ENCODE measurements around the gene SH2D3A. TPM values are rescaled to one million over a fixed set of nuclear protein-coding genes. Genes with fewer than 3 reads are reported as not detected.
"Not testable (repeated sequence)": the region's sequence is repeated elsewhere in the genome, so short reads cannot be mapped to it uniquely, and the experiment has no call there.

Gene SH2D3A
- total RNA-seq, 1 experiment from 2014 or later, result not detected

GRCh38 chr19:6761053-6761676 is 6.1 kb downstream of the SH2D3A start:
- DNase-seq (ENCODE audit: low read depth), result peak; percentile 39

- no peak for DNase-seq (ENCODE audit: low read depth)
These were observed 6.6 kb downstream of the SH2D3A start for GRCh38 chr19:6760606-6761005.

- no peak for DNase-seq (ENCODE audit: low read depth)
These were observed 12.4 kb downstream of the SH2D3A start for GRCh38 chr19:6754653-6755463.

- no peak for DNase-seq (ENCODE audit: low read depth)
These were observed 13.1 kb downstream of the SH2D3A start for GRCh38 chr19:6754136-6754535.

- DNase-seq (ENCODE audit: low read depth), result peak; percentile 68
These were observed 13.8 kb downstream of the SH2D3A start for GRCh38 chr19:6753178-6754031.

GRCh38 chr19:6752256-6753177 is 14.7 kb downstream of the SH2D3A start:
- no peak for DNase-seq (ENCODE audit: low read depth)

GRCh38 chr19:6751189-6751588 is 16.0 kb downstream of the SH2D3A start:
- DNase-seq (ENCODE audit: low read depth), result no peak

GRCh38 chr19:6750062-6750461 is 17.2 kb downstream of the SH2D3A start:
- no peak for DNase-seq (ENCODE audit: low read depth)

- DNase-seq (ENCODE audit: low read depth), result not testable (repeated sequence)
These were observed 18.7 kb downstream of the SH2D3A start for GRCh38 chr19:6748543-6748942.

- no peak for DNase-seq (ENCODE audit: low read depth)
These were observed 21.3 kb downstream of the SH2D3A start for GRCh38 chr19:6745965-6746364.

GRCh38 chr19:6744381-6745301 is 22.6 kb downstream of the SH2D3A start:
- peak; percentile 93 for DNase-seq (ENCODE audit: low read depth)

- DNase-seq (ENCODE audit: low read depth), result no peak
These were observed 23.4 kb downstream of the SH2D3A start for GRCh38 chr19:6743714-6744380.

- no peak for DNase-seq (ENCODE audit: low read depth)
These were observed 24.2 kb downstream of the SH2D3A start for GRCh38 chr19:6743066-6743465.

- peak; percentile 47 for DNase-seq (ENCODE audit: low read depth)
These were observed 26.5 kb downstream of the SH2D3A start for GRCh38 chr19:6740589-6741343.

- DNase-seq (ENCODE audit: low read depth), result peak; percentile 32
These were observed 27.2 kb downstream of the SH2D3A start for GRCh38 chr19:6739883-6740588.

GRCh38 chr19:6739390-6739882 is 27.8 kb downstream of the SH2D3A start, which contains the start of gene TRIP10:
Gene TRIP10 (plus strand): TSS chr19:6739680. CDS start chr19:6739762, 82 bp downstream.
- peak; percentile 75 for DNase-seq (ENCODE audit: low read depth)

GRCh38 chr19:6738787-6739389 is 28.3 kb downstream of the SH2D3A start:
- DNase-seq (ENCODE audit: low read depth), result peak; percentile 36
